DLD1 (cell line): Measurements from ENCODE around the gene DCC.

ENCODE experiments used
- in situ Hi-C: cut with HindIII; loops from 2 replicates; pipeline ENCODE4 v1.10.0; 2017; ENCODE audit warnings: low sequenced_read_pairs

DCC gene

DNA sequence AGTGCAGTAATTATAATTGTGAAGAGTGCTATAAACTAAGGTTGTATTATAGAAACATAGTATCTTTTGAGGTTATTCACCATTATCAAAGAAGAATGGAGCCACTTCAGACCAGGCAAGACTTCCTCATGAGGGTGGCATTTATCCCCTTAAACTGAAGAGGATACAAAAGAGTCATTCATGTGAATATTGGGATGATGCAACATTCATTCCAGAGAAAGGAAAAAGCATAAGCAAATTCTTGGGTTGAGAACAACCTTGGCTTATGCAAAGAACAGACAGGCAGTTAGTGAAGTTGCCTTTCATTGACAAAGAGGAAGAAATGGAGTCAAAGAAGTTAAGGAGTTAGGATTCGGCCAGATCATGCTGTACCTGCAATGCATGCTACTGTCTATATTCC is 1201.9 kb downstream of the DCC start:
- in situ Hi-C loops: no loop called here

DNA sequence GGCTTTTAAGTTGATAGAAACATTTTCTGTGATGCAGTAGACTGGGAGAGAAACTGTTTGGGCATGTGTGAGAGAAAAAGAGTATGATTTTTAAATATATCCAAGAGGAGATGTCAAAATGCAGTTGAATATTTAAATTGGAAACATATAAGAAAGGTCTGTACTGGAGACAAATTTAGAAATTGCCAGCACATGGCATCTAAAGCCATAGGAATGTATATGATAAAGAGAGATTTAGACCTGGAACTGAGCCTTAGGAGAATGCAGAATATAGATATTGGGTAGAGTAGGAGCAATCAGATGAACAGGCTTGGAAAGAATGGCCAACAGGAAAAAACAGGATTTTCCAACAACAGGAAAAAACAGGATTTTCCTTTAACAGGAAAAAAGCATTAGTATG is 1203.7 kb downstream of the DCC start:
- in situ Hi-C loops: no loop called here

DNA sequence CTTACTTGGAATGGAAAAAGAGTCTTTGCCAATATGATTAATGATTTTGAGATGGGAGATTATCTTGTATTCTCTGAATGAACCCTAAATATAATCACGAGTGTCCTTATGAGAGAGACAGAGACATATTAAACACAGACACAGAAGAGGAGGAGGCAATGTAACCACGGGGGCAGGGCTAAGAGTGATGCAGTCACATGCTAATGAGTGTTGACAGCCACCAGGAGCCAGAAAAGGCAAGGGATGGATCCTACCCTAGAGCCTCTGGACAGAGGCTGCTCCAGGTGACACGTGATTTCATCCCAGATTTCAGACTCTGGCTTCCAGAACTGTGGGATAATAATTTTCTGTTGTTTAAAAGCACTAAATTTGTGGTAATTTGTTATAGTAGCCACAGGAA is 1204.9 kb downstream of the DCC start:
- in situ Hi-C loops: no loop called here

DNA sequence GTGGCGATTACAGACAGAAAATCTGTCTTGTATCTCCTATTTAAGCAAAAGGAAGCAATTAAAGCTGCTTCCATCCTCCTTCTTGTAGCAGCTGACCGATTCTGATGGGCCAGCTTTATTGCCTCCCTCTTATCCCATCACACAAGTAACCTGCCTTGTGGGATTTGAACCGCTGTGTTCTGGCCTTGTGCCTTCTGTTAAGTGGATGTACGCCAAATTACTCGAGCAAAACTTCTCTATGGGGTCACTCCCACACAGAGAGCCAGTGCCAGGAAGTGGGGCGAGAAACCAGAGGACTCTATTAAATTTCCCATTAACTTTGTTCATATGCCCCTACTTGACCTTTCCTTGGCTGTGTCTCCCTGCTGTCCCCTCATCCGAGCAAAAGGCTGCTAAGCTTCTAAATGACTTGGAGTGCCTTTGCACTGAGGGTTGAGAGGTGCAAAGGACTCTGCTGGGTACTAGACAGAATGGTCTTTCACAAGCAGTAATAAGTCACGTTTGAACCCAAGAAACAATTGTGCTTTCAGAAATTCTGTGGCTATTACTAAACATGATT is 1212.0 kb downstream of the DCC start:
- in situ Hi-C loops: no loop called here

DNA sequence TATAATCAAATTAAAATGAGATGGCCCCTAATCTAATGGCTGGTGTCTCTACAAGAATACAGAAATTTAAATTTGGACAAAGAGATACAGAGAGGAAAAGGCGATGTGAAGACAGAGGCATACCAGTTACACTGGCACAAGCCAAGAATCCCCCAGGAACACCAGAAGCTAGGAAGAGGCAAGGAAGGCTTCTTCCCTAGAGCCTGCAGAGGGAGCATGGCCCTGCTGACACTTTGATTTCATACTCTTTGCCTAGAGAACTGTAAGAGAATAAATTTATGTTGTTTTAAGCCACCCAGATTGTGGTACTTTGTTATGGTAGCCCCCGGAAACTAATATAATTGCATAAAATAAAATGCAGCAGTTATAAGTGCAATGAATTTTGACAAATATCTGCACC is 1213.0 kb downstream of the DCC start:
- in situ Hi-C loops: no loop called here

DNA sequence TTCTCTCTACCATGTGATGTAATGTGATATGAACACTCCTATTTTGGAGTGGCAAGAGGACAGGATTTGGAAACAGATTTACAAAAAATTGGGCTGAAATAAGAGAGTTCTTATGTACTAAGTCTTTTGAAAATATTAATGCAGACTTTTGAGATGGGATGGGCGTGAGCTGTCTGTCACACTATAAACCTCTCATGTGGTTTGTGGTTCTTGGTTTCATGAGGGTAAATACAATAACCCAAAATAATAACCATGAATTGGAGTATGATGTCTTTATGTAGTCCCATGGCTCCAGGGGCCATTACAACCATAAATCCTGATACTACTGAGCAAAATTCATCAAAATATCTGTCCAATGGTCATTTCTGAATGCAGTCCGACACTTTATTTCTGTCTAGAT is 1216.5 kb downstream of the DCC start:
- in situ Hi-C loops: no loop called here

DNA sequence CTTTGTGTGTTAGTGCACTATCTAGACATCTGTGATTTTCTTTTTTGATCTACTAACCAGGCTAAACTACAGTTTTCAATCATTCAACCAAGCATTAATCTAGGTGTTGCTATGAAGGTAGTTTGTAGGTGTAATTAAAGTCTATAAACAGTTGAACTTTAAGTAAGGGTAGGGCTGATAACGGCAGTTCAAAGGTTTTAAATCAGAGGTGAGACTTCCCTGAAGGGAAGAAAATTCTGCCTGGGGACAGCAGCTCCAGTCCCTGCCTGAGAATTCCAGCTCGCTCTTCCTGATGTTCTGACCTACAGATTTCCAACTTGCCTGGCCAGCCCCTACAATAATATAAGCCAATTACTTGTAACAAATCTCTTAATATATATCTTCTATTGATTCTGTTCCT is 1220.5 kb downstream of the DCC start:
- in situ Hi-C loops: no loop called here

DNA sequence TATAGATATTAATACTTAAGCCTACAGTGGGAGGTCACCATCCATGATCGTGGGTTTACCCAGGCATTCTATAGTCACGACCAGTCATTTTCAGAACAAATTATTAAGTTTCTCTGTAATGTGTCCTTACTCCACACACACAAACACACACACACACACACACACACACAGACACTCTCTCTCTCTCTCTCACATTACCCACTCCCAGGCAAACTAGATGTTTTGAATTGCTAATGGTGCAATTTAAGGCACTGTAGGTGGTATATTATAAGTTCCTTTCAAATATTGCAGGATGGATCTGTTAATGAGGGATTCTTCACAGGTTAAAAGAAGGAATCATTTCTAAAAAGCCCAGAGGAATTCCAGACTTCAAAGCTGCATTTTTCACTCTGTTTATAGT is 1226.6 kb downstream of the DCC start:
- in situ Hi-C loops: no loop called here

DNA sequence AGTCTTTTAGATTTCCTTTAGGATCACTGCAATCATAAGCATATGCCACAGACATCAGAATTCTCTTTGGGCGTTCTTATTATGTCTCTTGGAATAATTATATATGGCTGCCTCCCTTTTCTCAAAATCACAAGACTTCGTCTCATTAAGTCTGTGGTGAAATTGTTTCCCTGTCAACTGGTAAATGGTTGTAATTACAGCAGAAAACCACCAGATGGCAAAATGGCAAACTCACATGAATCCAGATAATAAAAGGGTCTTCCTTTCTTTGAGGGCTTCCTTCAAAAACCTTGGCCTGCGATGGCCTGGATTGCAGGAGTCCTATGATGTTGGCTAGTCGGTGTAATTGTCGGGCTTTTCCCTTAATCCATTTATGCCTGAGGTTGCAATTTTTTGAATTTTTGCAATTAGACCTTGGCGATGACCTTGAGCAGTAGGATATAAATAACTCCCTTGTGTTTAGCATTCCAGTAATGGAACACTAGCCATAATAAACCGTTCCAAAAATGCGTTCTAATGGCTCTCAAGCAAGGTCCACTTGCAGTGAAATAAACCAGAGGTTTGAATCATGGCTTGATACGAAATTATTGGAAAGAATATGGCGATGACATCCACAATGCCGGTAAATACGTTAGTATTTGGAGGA is 1228.1 kb downstream of the DCC start:
- in situ Hi-C loops: no loop called here
